ENCODE measurements around the gene RASGRP2. TPM values are rescaled to one million over a fixed set of nuclear protein-coding genes. Genes with fewer than 3 reads are reported as not detected.
A peak's percentile ranks its signal among the peaks of the same experiment; 100 is the strongest.

Gene RASGRP2
- total RNA-seq, 1 donor from 2014 or later = 139 TPM

- Mint-ChIP-seq H3K4me1 (ENCODE audit: unreplicated experiment) (peaks cover 42% of the 10 kb centered on the region), H3K4me3 (ENCODE audit: unreplicated experiment) (peak overlapping the region; percentile 69), H3K9me3 (ENCODE audit: unreplicated experiment) (no peaks in the 10 kb centered on the region), H3K36me3 (ENCODE audit: low read depth, unreplicated experiment) (peaks cover 5% of the 10 kb centered on the region), H3K27me3 (ENCODE audit: unreplicated experiment) (peaks cover 23% of the 10 kb centered on the region), H3K27ac (ENCODE audit: unreplicated experiment) (peak overlapping the region; percentile 84)
- no peak for TF ChIP-seq CTCF (IDR thresholded peaks at IDR 0.05; ENCODE audit: unreplicated experiment)
- DNase-seq (ENCODE audit: low spot score) = no peak
These were observed 18.9 kb downstream of the RASGRP2 start for GRCh38 chr11:64724863-64725532.

GRCh38 chr11:64723907-64724862 is 19.8 kb downstream of the RASGRP2 start:
- TF ChIP-seq CTCF (IDR thresholded peaks at IDR 0.05; ENCODE audit: unreplicated experiment) = no peak
- Mint-ChIP-seq H3K4me3 (ENCODE audit: unreplicated experiment) (peak overlapping the region; percentile 84), H3K36me3 (ENCODE audit: low read depth, unreplicated experiment) (peaks cover 5% of the 10 kb centered on the region), H3K27ac (ENCODE audit: unreplicated experiment) (peak overlapping the region; percentile 84), H3K4me1 (ENCODE audit: unreplicated experiment) (peaks cover 38% of the 10 kb centered on the region), H3K27me3 (ENCODE audit: unreplicated experiment) (peaks cover 24% of the 10 kb centered on the region), H3K9me3 (ENCODE audit: unreplicated experiment) (no peaks in the 10 kb centered on the region)
- no peak for DNase-seq (ENCODE audit: low spot score)

- TF ChIP-seq CTCF (IDR thresholded peaks at IDR 0.05; ENCODE audit: unreplicated experiment) = peak; percentile 92
- Mint-ChIP-seq H3K9me3 (ENCODE audit: unreplicated experiment) (no peaks in the 10 kb centered on the region), H3K4me1 (ENCODE audit: unreplicated experiment) (peaks cover 38% of the 10 kb centered on the region), H3K4me3 (ENCODE audit: unreplicated experiment) (peak within 1 kb of the TSS; percentile 84), H3K27me3 (ENCODE audit: unreplicated experiment) (peaks cover 27% of the 10 kb centered on the region), H3K36me3 (ENCODE audit: low read depth, unreplicated experiment) (peaks cover 5% of the 10 kb centered on the region), H3K27ac (ENCODE audit: unreplicated experiment) (peak within 1 kb of the TSS; percentile 82)
- DNase-seq (ENCODE audit: low spot score) = peak; percentile 85
These were observed 20.6 kb downstream of the RASGRP2 start, which contains the start of gene NRXN2 for GRCh38 chr11:64723117-64723906. NRXN2 (minus strand) TSS chr11:64723197; CDS start chr11:64713699, 9,498 bp downstream.

- peaks cover 27% of the 10 kb centered on the region for H3K27me3 Mint-ChIP-seq (ENCODE audit: unreplicated experiment)
- H3K4me1 Mint-ChIP-seq (ENCODE audit: unreplicated experiment) = peaks cover 33% of the 10 kb centered on the region
- peak overlapping the region; percentile 13 for H3K27ac Mint-ChIP-seq (ENCODE audit: unreplicated experiment)
- TF ChIP-seq CTCF (IDR thresholded peaks at IDR 0.05; ENCODE audit: unreplicated experiment) = no peak
- H3K36me3 Mint-ChIP-seq (ENCODE audit: low read depth, unreplicated experiment) = peaks cover 5% of the 10 kb centered on the region
- no peak for DNase-seq (ENCODE audit: low spot score)
- H3K4me3 Mint-ChIP-seq (ENCODE audit: unreplicated experiment) = peak overlapping the region; percentile 59
- H3K9me3 Mint-ChIP-seq (ENCODE audit: unreplicated experiment) = no peaks in the 10 kb centered on the region
These were observed 21.5 kb downstream of the RASGRP2 start for GRCh38 chr11:64722141-64723065.

Measured in endothelial cell (in vitro differentiated cells).